Prostate gland (tissue), 2 donors: Measurements from ENCODE around the gene KLHL6. TPM values are rescaled to one million over a fixed set of nuclear protein-coding genes. Genes with fewer than 3 reads are reported as not detected.

Experiments
- DNase-seq: peaks from one replicate; pipeline ENCODE4 v3.0.0-alpha.2; 2019; ENCODE audit warnings: low spot score
- H3K27ac ChIP-seq, 2 donors: fragments of 200-600 bp; sonication (generic); 2 replicates each; pipeline ENCODE4 v1.5.1; 2017 to 2019
- H3K27me3 ChIP-seq: fragments of 200-600 bp; sonication (generic); replicated peaks from 2 replicates; pipeline ENCODE4 v1.5.1; 2019; ENCODE audit not compliant: insufficient read depth
- H3K36me3 ChIP-seq, 2 donors: fragments of 200-600 bp; sonication (generic); 1 replicate in 1 of 2; 2 replicates in 1 of 2; pipeline versions ENCODE4 v1.5.1 to v1.8.1; 2017 to 2019
- H3K4me1 ChIP-seq: fragments of 200-600 bp; sonication (generic); replicated peaks from 2 replicates; pipeline ENCODE4 v1.5.1; 2019
- H3K4me3 ChIP-seq, 2 donors: fragments of 200-600 bp; sonication (generic); 2 replicates each; pipeline ENCODE4 v1.5.1; 2017 to 2019
- H3K9me3 ChIP-seq: fragments of 200-600 bp; sonication (generic); 2 replicates; pipeline ENCODE4 v1.5.1; 2017
- CTCF ChIP-seq, 4 experiments: fragments of 200-600 bp in 2 of 4; fragments of 450-650 bp in 2 of 4; sonication (generic) in 2 of 4; IDR thresholded peaks; 1 replicate in 3 of 4; 2 replicates in 1 of 4; pipeline ENCODE4 v1.5.1; 2016 to 2019; ENCODE audit warnings: antibody characterized with exemption in 4 of 4, mild to moderate bottlenecking in 2 of 4, moderate library complexity in 2 of 4
- POLR2A ChIP-seq: fragments of 450-650 bp; IDR thresholded peaks from one replicate; pipeline ENCODE4 v1.6.1; 2016; ENCODE audit warnings: antibody characterized with exemption, mild to moderate bottlenecking
- POLR2AphosphoS5 ChIP-seq: sonication (generic); formaldehyde crosslinking; IDR thresholded peaks from one replicate; pipeline ENCODE4 v1.6.1; 2017; ENCODE audit warnings: antibody characterized with exemption
- WGBS: methylation state at CpG from one replicate; pipeline ENCODE4 v1.1.5; 2018; 5-methylcytosine and 5-hydroxymethylcytosine counted together
- intact Hi-C: fragments of 100-400 bp; cut with DNase I; formaldehyde crosslinking; loops from one replicate; pipeline ENCODE4 v1.14.2; 2022
- total RNA-seq, 2 donors: library from RNA; depleted of rRNA; stranded (reverse); fragments of >200 nt; gene quantifications; one replicate each; pipeline ENCODE4 v1.1.0, GENCODE V29; 2016

Gene KLHL6
- total RNA-seq, 2 donors from 2014 or later = 1.0 to 1.2 TPM

DNA sequence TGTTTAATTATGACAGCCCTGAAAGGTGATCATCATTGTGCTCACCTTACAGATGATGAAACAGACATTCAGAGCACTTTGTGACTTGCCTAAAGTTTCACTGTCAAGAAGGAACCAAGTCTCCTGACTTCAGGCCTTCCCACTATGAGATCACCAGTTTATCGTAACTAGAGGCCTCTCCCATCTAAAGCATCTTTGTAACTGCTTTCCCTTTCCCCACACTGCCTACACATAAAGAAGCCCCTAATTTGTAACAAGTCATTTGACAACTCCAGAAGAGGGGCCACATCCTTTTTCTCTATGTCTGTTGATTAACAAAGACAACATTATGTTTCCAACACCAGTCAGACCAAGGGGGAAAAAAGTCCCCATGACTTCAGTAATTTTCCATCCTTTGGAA lies 1.1 kb downstream of the KLHL6 start:
- H3K36me3 ChIP-seq = no peaks in the 10 kb centered on the region
- H3K4me3 ChIP-seq = no peak overlapping the region
- intact Hi-C loops = no loop called here
- no peaks in the 10 kb centered on the region for H3K4me1 ChIP-seq
- no peak overlapping the region for H3K27ac ChIP-seq
- H3K9me3 ChIP-seq = no peaks in the 10 kb centered on the region
- 86% methylated on average over 1 of the region's 1 CpG for WGBS
- TF ChIP-seq CTCF (IDR thresholded peaks at IDR 0.05) = no peak
- TF ChIP-seq POLR2AphosphoS5 = no peak
- TF ChIP-seq POLR2A = no peak
- no peaks in the 10 kb centered on the region for H3K27me3 ChIP-seq
- no peak for DNase-seq

DNA sequence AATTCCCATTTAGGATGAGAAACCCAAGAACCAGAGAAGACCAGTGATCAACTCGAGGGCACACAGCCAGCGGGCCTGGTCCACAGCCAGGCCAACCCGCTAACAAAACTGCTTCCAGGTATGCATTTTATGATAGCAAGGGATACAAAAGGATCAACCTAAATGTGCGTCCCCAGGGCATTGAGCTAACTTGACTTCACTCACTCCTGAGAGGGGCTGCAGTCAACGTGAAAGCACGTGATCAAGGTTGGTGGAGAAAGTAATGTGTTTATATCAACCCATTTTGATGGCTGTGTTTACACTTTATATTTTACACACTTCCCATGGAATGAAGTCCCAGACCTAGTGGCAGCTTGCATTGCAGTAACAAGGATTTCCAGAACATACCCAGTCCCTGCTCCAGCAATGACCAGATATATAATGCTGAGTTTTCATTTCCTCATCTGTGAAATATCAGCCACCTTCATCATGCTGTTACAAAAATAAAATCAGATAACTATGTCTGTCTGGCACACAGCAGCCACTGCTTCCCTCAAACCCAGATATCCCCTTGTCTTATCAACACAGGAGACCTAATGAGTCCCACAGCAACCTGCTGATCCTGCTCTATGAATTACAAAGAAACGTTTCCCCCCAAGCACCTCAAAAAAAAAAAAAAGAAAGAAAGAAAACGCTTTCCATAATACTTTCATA lies 2.0 kb downstream of the KLHL6 start:
- Histone ChIP-seq H3K27me3 (no peaks in the 10 kb centered on the region), H3K36me3 (no peaks in the 10 kb centered on the region), H3K4me1 (no peaks in the 10 kb centered on the region), H3K9me3 (no peaks in the 10 kb centered on the region), H3K4me3 (no peak overlapping the region), H3K27ac (no peak overlapping the region)
- intact Hi-C loops = no loop called here
- WGBS = 42% methylated on average over 8 of the region's 8 CpGs
- no peak for DNase-seq
- no peak for TF ChIP-seq CTCF (IDR thresholded peaks at IDR 0.05)
- TF ChIP-seq POLR2A = no peak
- no peak for TF ChIP-seq POLR2AphosphoS5

DNA sequence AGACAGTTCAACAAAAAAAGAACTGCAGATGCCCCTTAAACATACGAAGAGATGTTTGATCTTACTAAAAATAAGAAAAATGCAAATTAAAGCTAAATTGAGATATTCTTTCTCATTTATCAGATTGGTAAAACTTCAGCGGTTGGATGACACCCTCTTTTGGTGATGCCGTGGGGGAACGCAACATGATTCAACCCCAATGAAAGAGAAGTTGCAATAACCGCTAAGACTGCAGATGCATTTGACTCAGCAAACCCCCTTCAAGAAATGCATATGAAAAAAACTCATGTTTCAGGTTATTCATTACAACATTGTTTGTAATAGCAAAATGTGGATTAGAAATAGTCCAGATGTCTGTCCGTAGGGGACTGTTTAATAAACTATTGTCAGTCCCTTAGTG lies 3.6 kb downstream of the KLHL6 start:
- no peak for TF ChIP-seq POLR2AphosphoS5
- no peak for TF ChIP-seq POLR2A
- TF ChIP-seq CTCF (IDR thresholded peaks at IDR 0.05) = no peak
- WGBS = 85% methylated on average over 6 of the region's 6 CpGs
- Histone ChIP-seq H3K4me1 (no peaks in the 10 kb centered on the region), H3K27ac (no peak overlapping the region), H3K9me3 (no peaks in the 10 kb centered on the region), H3K36me3 (no peaks in the 10 kb centered on the region), H3K4me3 (no peak overlapping the region), H3K27me3 (no peaks in the 10 kb centered on the region)
- DNase-seq = no peak
- intact Hi-C loops = no loop called here

- Histone ChIP-seq H3K4me3 (no peak overlapping the region), H3K27ac (no peak overlapping the region), H3K9me3 (no peaks in the 10 kb centered on the region), H3K4me1 (no peaks in the 10 kb centered on the region), H3K27me3 (no peaks in the 10 kb centered on the region), H3K36me3 (no peaks in the 10 kb centered on the region)
- DNase-seq = no peak
- TF ChIP-seq POLR2A (no peak), CTCF (IDR thresholded peaks at IDR 0.05) (no peak), POLR2AphosphoS5 (no peak)
- 66% methylated on average over 2 of the region's 2 CpGs for WGBS
- intact Hi-C loops = no loop called here
Measured at GRCh38 chr3:183548262-183548769, 7.2 kb downstream of the KLHL6 start.

DNA sequence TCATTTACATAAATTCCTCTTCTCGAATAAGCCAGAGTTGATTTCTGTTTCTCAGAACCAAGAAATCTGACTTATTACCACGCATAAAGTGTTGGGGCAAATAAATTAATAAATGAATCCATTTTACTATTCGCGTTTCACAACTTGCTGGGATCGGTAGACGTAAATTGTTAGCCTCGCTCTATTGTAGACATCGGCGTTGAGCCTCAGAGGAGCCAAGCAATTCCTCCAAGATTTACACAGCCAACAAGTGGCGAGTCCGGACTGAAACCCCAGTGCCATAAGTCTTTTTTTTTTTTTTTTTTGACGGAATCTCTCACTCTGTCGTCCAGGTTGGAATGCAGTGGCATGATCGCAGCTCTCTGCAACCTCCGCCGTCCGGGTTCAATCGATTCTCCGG lies 8.9 kb downstream of the KLHL6 start:
- H3K27ac ChIP-seq = no peak overlapping the region
- H3K4me3 ChIP-seq = no peak overlapping the region
- TF ChIP-seq POLR2A (no peak), CTCF (IDR thresholded peaks at IDR 0.05) (no peak), POLR2AphosphoS5 (no peak)
- H3K36me3 ChIP-seq = no peaks in the 10 kb centered on the region
- no peaks in the 10 kb centered on the region for H3K9me3 ChIP-seq
- H3K27me3 ChIP-seq = no peaks in the 10 kb centered on the region
- no peaks in the 10 kb centered on the region for H3K4me1 ChIP-seq
- no peak for DNase-seq
- 81% methylated on average over 19 of the region's 19 CpGs for WGBS
- intact Hi-C loops = no loop called here
